ENCODE measurements around the gene GUCD1. TPM values are rescaled to one million over a fixed set of nuclear protein-coding genes. Genes with fewer than 3 reads are reported as not detected.

GUCD1 gene
- total and polyA plus RNA-seq, 10 of the 15 experiments (the other 5 are each of a cell fraction or from before 2014, with no cell fraction given), result 56.0 to 177 (median 88.2) TPM

DNA sequence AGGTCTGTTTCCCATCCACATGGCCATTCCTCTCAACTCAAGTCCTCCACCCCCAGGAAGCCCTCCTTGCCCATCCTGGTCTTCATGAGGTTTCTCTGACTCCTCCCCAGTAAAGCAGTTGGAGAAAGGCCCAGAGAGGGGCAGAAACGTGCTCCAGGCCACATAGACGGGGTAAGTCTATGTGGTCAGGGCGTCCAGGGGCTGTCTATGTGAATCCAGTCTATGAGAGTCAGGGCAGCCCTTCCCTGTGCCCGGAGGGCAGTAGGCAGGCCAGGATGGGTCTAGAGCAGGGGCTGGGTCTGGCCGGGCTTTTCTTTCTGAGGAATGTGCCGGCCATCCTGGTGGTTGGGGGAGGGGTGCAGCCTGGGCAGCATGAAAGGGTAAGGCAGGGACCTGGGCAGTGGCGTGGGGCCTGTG lies 11.7 kb downstream of the GUCD1 start:
- DNase-seq (ENCODE audit: low read depth, low spot score) (no peak), FAIRE-seq (no peak), ATAC-seq (no peak)
- no peak overlapping the region for H3K9ac ChIP-seq (ENCODE audit: control insufficient read depth, insufficient read depth, low read length)
- TF ChIP-seq ZSCAN29 (IDR thresholded peaks at IDR 0.05) (no peak), HCFC1 (IDR thresholded peaks at IDR 0.05; ENCODE audit: low read length) (no peak), BACH1 (IDR thresholded peaks at IDR 0.05; ENCODE audit: borderline replicate concordance) (no peak), IRF4 (IDR thresholded peaks at IDR 0.05; ENCODE audit: low read depth, low read length) (no peak), GABPA (IDR thresholded peaks at IDR 0.05; ENCODE audit: low read depth) (no peak), SMAD1 (IDR thresholded peaks at IDR 0.05; ENCODE audit: low read depth, partially characterized antibody) (no peak), RBBP5 (conservative IDR thresholded peaks at IDR 0.05) (no peak), SMAD5 (IDR thresholded peaks at IDR 0.05; ENCODE audit: low read depth) (no peak), ZZZ3 (IDR thresholded peaks at IDR 0.05; ENCODE audit: control insufficient read depth, insufficient read length, low read depth) (no peak), SUZ12 (IDR thresholded peaks at IDR 0.05; ENCODE audit: unreplicated experiment) (no peak), ZBED1 (IDR thresholded peaks at IDR 0.05; ENCODE audit: borderline replicate concordance) (no peak), EGR1 (IDR thresholded peaks at IDR 0.05; ENCODE audit: borderline replicate concordance in 1 of 2, low read depth in 2 of 2, low read length in 2 of 2) (no peak), NFXL1 (IDR thresholded peaks at IDR 0.05; ENCODE audit: borderline replicate concordance) (no peak), KLF5 (IDR thresholded peaks at IDR 0.05; ENCODE audit: partially characterized antibody) (no peak)
- TF ChIP-seq, protein P1, sequence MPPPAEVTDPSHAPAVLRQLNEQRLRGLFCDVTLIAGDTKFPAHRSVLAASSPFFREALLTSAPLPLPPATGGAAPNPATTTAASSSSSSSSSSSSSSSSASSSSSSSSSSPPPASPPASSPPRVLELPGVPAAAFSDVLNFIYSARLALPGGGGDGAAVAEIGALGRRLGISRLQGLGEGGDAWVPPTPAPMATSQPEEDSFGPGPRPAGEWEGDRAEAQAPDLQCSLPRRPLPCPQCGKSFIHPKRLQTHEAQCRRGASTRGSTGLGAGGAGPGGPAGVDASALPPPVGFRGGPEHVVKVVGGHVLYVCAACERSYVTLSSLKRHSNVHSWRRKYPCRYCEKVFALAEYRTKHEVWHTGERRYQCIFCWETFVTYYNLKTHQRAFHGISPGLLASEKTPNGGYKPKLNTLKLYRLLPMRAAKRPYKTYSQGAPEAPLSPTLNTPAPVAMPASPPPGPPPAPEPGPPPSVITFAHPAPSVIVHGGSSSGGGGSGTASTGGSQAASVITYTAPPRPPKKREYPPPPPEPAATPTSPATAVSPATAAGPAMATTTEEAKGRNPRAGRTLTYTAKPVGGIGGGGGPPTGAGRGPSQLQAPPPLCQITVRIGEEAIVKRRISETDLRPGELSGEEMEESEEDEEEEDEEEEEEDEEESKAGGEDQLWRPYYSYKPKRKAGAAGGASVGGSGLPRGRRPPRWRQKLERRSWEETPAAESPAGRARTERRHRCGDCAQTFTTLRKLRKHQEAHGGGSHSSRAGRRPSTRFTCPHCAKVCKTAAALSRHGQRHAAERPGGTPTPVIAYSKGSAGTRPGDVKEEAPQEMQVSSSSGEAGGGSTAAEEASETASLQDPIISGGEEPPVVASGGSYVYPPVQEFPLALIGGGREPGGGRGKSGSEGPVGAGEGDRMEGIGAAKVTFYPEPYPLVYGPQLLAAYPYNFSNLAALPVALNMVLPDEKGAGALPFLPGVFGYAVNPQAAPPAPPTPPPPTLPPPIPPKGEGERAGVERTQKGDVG (CRISPR knock-in tag; IDR thresholded peaks at IDR 0.05), result no peak
- TF ChIP-seq, protein P2, sequence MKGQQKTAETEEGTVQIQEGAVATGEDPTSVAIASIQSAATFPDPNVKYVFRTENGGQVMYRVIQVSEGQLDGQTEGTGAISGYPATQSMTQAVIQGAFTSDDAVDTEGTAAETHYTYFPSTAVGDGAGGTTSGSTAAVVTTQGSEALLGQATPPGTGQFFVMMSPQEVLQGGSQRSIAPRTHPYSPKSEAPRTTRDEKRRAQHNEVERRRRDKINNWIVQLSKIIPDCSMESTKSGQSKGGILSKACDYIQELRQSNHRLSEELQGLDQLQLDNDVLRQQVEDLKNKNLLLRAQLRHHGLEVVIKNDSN (IDR thresholded peaks at IDR 0.05; ENCODE audit: borderline replicate concordance, extremely low read length, insufficient read depth, low read depth, low read length), result no peak
- TF ChIP-seq, protein P3, sequence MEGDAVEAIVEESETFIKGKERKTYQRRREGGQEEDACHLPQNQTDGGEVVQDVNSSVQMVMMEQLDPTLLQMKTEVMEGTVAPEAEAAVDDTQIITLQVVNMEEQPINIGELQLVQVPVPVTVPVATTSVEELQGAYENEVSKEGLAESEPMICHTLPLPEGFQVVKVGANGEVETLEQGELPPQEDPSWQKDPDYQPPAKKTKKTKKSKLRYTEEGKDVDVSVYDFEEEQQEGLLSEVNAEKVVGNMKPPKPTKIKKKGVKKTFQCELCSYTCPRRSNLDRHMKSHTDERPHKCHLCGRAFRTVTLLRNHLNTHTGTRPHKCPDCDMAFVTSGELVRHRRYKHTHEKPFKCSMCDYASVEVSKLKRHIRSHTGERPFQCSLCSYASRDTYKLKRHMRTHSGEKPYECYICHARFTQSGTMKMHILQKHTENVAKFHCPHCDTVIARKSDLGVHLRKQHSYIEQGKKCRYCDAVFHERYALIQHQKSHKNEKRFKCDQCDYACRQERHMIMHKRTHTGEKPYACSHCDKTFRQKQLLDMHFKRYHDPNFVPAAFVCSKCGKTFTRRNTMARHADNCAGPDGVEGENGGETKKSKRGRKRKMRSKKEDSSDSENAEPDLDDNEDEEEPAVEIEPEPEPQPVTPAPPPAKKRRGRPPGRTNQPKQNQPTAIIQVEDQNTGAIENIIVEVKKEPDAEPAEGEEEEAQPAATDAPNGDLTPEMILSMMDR (IDR thresholded peaks at IDR 0.05 in 2 of 3, conservative IDR thresholded peaks at IDR 0.05 in 1 of 3; ENCODE audit: control insufficient read depth in 2 of 3, extremely low read depth in 1 of 3, insufficient read depth in 1 of 3, low read depth in 3 of 3, low read length in 3 of 3), result no peak
- TF ChIP-seq, protein P4, sequence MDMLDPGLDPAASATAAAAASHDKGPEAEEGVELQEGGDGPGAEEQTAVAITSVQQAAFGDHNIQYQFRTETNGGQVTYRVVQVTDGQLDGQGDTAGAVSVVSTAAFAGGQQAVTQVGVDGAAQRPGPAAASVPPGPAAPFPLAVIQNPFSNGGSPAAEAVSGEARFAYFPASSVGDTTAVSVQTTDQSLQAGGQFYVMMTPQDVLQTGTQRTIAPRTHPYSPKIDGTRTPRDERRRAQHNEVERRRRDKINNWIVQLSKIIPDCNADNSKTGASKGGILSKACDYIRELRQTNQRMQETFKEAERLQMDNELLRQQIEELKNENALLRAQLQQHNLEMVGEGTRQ (IDR thresholded peaks at IDR 0.05; ENCODE audit: borderline replicate concordance, low read depth, low read length), result no peak
- peaks cover 17 to 48% of the 10 kb centered on the region in 2 experiments for H3K36me3 ChIP-seq (ENCODE audit: control insufficient read depth in 2 of 2, insufficient read depth in 2 of 2, low read length in 1 of 2)
- in situ Hi-C loops (cut with MboI), result no loop called here
- CTCF ChIA-PET, result no interaction called here
- RAD21 ChIA-PET (ENCODE audit: unreplicated experiment), result no interaction called here
- no peaks in the 10 kb centered on the region for H3K9me3 ChIP-seq (replicated peaks; ENCODE audit: control insufficient read depth, insufficient read depth, low read length)
- SMC1A ChIA-PET (ENCODE audit: uncharacterized antibody, unreplicated experiment), result no interaction called here
- BruUV-seq (replicated peaks), result no TSS peak
- H3K4me3 ChIP-seq, result no peak overlapping the region
- intact Hi-C loops (cut with micrococcal nuclease; ENCODE audit: unreplicated experiment), result no loop called here
- 97% methylated on average over 7 of the region's 7 CpGs for WGBS (ENCODE audit: insufficient coverage, insufficient replicate concordance, low lambda C conversion rate, missing lambda C conversion rate)
- H3K79me2 ChIP-seq (ENCODE audit: control insufficient read depth, insufficient read depth, low read length), result no peaks in the 10 kb centered on the region
- POLR2A ChIA-PET, result no interaction called here
- no peak overlapping the region for H3K4me2 ChIP-seq (ENCODE audit: control insufficient read depth, insufficient read depth)
- H4K20me1 ChIP-seq (ENCODE audit: control insufficient read depth, insufficient read depth), result no peaks in the 10 kb centered on the region
- H3K4me1 ChIP-seq (ENCODE audit: control insufficient read depth, insufficient read depth, low read length), result no peaks in the 10 kb centered on the region
- H2AFZ ChIP-seq (ENCODE audit: control insufficient read depth, low read depth, low read length), result no peak overlapping the region
- H3K27me3 ChIP-seq (replicated peaks in 1 of 2; ENCODE audit: control insufficient read depth in 2 of 2, insufficient read depth in 2 of 2, low read length in 1 of 2), result no peaks in the 10 kb centered on the region
- H3K27ac ChIP-seq (ENCODE audit: control insufficient read depth, insufficient read depth), result no peak overlapping the region

Data from GM12878 (cell line).